SK-N-SH (cell line): Measurements from ENCODE around the gene ARHGDIA.

Experiments used
- EP300 ChIP-seq, 2 experiments: IDR thresholded peaks; 2 replicates each; pipeline versions ENCODE4 v1.4.0 to v1.6.1; 2012; ENCODE audit warnings: borderline replicate concordance in 1 of 2, low read depth in 1 of 2, low read length in 1 of 2
- POLR2AphosphoS5 ChIP-seq: IDR thresholded peaks from 2 replicates; pipeline ENCODE4 v1.6.1; 2012; ENCODE audit warnings: low read depth, low read length
- SMC3 ChIP-seq: IDR thresholded peaks from 2 replicates; pipeline ENCODE4 v1.6.1; 2012; ENCODE audit warnings: low read depth, low read length, improper control_type of control experiment
- TCF12 ChIP-seq: IDR thresholded peaks from 2 replicates; pipeline ENCODE4 v1.4.0; 2012
- TF ChIP-seq, protein P1 (sequence below): fragments of 200-600 bp; sonication (generic); IDR thresholded peaks from 2 replicates; pipeline ENCODE4 v1.6.1; 2017; ENCODE audit warnings: antibody characterized with exemption, mild to moderate bottlenecking, moderate library complexity
- TF ChIP-seq, protein P2 (sequence below): IDR thresholded peaks from 2 replicates; pipeline ENCODE4; 2012

DNA sequence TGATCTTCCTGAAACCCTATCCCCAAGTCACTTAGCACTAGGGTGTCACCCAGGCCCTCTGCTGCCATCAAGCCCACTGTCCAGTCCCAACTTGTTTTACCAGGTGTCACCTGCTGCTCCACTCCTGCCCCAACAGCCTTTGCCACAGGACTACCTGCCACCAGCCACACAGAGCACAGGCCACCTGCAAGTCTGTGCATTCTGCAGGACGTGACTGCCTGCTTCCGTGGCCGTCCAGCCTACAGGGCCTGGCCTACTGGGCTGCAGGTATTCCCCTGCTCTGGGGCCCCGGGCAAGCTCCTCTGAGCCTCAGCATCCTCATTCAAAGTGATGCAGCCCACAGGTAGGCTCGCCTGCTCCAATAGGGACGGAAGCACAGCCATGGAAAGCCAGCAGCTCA, 41.3 kb downstream of the ARHGDIA start:
- TF ChIP-seq TCF12, result no peak
- no peak for TF ChIP-seq SMC3
- no peak for TF ChIP-seq EP300 (IDR thresholded peaks at IDR 0.05; ENCODE audit: borderline replicate concordance in 1 of 2, low read depth in 1 of 2, low read length in 1 of 2)
- no peak for TF ChIP-seq POLR2AphosphoS5
- TF ChIP-seq, protein P1, sequence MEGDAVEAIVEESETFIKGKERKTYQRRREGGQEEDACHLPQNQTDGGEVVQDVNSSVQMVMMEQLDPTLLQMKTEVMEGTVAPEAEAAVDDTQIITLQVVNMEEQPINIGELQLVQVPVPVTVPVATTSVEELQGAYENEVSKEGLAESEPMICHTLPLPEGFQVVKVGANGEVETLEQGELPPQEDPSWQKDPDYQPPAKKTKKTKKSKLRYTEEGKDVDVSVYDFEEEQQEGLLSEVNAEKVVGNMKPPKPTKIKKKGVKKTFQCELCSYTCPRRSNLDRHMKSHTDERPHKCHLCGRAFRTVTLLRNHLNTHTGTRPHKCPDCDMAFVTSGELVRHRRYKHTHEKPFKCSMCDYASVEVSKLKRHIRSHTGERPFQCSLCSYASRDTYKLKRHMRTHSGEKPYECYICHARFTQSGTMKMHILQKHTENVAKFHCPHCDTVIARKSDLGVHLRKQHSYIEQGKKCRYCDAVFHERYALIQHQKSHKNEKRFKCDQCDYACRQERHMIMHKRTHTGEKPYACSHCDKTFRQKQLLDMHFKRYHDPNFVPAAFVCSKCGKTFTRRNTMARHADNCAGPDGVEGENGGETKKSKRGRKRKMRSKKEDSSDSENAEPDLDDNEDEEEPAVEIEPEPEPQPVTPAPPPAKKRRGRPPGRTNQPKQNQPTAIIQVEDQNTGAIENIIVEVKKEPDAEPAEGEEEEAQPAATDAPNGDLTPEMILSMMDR, result no peak
- TF ChIP-seq, protein P2, sequence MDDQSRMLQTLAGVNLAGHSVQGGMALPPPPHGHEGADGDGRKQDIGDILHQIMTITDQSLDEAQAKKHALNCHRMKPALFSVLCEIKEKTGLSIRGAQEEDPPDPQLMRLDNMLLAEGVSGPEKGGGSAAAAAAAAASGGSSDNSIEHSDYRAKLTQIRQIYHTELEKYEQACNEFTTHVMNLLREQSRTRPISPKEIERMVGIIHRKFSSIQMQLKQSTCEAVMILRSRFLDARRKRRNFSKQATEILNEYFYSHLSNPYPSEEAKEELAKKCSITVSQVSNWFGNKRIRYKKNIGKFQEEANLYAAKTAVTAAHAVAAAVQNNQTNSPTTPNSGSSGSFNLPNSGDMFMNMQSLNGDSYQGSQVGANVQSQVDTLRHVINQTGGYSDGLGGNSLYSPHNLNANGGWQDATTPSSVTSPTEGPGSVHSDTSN, result no peak
